Renal cortical epithelial cell (primary cell): ENCODE measurements around the gene HEBP2. TPM values are rescaled to one million over a fixed set of nuclear protein-coding genes. Genes with fewer than 3 reads are reported as not detected.
A peak's percentile ranks its signal among the peaks of the same experiment; 100 is the strongest.

Source experiments
- DNase-seq: peaks from one replicate; pipeline ENCODE4 v3.0.0-alpha.2; 2011; ENCODE audit warnings: low read depth
- total RNA-seq: library from RNA; depleted of rRNA; stranded (reverse); fragments of >200 nt; gene quantifications from 2 replicates; pipeline ENCODE4 v1.2.3, GENCODE V29; 2014

Gene HEBP2
- total RNA-seq, 1 donor from 2014 or later, result 39.0 TPM

DNA sequence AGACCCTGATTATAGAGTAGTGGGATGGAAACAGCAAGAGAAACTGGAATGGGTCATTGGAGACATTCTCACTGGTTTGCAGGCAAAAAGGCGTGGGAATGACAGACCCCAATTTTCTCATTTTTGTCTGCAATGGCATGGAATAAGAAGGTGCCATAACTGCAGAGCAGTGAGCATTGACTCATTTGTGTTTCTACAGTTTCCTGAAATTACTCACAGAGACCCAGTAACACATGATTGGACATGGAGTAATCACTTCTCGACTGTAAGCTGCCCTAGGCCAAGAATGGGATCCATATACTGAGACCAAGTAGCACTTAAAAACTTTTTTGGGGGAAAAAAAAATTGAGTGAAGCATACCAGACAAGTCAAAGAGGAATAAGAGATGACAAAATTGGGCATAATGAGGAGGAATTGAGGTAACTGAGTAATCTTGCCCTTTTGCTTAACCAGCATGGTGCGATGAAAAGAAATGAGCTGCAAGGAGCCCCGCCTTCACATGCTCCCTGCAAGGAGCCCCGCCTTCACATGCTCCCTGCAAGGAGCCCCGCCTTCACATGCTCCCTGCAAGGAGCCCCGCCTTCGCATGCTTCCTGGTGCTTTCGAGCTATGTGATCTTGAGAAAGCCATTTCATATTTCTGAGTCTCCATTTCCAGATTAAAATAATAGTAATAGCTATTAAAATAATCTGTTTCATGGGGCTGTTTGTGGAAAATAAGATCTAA lies 51.1 kb downstream of the HEBP2 start:
- DNase-seq, result peak; percentile 84

DNA sequence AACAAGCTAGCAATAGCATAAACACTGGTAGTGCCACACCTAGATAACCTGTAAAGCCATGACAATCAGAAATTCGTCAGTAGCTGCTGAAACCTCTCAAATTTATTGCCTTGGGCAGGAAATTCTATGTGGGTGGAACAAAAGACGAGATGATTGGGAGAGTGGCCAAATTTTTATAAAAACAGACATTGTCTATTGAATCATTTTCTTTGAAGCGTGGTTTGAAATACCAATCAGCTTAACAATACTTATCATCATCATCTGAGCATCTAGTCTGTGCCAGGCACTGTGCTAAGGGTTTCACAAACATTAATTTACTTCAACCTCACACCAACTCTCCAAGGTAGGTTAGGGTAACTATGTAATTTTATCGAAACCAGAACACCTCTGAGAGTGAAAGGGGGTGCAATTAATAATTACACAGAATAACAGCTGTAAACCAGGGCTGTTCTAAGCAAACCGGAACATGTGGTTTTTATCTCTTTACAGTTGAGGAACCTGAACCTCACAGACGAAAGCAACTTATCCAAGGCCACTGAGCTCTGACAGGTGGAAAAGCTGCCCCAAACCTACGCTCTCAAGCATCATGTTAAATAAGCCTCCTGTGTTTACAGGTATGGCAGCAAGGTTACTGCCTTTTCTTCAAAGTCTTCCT lies 51.9 kb downstream of the HEBP2 start:
- peak; percentile 79 for DNase-seq

DNA sequence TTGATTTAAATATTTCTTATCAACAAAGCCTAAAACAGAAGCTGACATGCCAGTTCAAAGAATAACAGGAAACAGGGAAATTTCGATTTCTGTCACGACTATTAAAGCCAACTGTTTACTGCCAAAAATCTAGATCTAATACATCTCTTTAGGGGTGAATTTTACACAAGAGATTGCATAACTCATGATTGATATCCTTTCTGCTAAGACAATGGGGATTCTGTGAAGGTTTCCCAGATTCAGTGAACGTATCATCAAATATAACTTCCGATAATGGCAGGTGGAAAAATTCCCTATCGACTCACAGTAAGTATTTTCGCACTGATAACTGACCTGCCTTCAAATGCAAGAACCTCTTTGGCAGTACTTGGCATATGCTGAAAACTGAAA lies 52.4 kb downstream of the HEBP2 start:
- no peak for DNase-seq

DNA sequence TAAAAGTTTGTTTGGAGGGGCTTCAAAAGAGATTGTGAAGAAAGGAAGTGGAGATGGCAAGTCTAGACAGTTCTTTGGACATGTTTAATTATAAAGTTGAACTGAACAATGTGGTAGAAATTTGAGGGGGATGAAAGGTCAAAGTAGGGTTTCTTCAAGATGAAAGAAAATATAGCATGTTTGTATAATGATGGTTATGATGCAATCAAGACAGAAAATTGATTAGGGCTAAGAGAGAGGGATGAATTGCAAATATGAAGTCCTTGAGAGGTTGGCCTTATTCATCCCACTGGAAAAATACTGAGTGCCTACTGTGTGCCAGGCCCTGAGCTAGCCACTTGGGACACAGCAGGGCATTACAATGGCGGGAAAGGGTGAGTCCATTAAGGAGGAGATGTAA lies 57.6 kb downstream of the HEBP2 start:
- no peak for DNase-seq

DNA sequence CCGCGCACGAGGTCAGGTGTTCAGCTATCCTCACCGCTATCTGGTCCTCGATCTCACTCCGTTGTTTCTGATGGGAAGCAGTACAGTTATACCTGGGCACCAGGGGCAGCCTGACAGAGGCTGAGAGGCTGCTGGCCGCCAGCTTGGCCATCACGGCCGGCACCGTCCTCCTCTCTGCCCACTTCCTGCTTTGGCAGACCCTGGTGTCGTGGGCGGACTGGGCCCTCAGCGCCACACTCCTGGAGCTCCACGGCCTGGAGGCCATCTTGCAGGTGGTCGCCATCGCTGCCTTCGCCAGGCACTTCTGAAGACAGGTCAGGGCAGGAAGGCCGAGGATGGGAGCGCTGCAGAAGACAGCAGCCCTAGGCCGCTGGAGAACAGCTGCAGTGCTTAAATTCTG lies 60.1 kb downstream of the HEBP2 start:
- no peak for DNase-seq

DNA sequence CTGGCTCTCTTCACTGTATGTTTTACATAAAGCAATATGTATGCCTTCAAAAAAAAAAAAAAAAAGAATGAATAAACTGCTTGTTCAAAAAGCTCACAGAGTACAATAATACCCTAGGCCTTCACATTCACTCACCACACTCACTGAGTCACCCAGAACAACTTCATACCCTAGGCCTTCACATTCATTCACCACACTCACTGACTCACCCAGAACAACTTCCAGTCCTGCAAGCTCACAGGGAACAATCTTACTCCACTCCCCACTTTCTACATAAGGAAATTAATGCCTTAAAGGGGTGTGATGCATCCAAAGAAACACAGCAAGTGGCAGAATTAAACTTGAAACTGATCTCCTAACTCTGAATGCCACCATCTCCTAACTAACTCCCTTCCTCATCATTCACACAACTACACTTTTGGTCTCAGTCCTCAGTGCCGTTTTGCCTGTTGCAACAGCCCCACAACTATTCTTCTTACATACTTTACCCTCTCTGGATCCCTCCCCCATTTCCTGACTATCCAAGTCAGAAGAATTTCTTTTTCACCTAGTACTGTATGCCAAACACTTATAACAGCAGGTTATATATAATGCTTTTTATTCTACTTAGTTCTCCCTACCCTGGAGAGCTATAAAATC lies 61.1 kb downstream of the HEBP2 start:
- DNase-seq, result peak; percentile 99

DNA sequence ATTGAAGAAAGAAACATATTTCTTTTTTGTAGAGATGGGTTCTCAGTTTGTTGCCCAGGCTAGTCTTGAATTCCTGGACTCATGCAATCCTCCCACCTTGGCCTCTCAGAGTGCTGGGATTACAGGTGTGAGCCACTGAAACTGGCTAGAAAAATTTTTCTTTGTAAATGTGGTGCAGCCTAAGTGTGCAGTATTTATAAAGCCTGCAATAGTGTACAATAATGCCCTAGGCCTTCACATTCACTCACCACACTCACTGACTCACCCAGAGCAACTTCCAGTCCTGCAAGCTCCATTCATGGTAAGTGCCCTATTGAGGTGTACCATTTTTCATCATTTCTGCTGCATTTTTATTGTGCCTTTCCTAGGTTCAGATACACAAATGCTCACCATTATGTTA lies 63.9 kb downstream of the HEBP2 start:
- DNase-seq, result no peak

DNA sequence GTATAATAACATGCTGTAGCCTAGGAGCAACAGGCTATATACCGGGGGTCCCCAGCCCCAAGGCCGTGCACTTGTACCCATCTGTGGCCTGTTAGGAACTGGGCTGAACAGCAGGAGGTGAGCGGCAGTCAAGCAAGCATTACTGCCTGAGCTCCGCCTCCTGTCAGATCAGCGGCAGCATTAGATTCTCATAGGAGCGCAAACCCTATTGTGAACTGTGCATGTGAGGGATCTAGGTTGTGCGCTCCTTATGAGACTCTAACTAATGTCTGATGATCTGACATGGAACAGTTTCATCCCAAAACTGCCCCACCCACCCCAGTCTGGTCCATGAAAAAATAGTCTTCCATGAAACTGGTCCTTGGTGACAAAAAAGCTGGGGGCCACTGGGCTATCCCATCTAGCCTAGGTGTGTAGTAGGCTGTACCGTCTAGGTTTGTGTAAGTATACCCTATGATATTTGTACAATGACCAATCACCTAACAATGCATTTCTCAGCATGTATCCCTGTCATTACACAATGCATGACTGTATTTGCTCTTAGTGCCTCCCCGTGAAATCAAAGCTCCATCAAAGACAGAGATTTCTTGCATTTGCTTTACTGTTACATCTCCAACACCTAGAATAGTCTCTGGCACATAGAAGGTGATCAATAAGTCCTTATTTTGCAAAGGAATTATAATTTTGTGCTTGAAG lies 64.4 kb downstream of the HEBP2 start:
- DNase-seq, result peak; percentile 62

Other genes starting within 250 kb of the HEBP2 start
- 8.7 and 13.8 TPM in 2 replicates for gene ARFGEF3, start 242.3 kb upstream of the HEBP2 start, total RNA-seq
- not detected in 2 replicates for gene PBOV1, start 185.7 kb upstream of the HEBP2 start, total RNA-seq
- not detected in 2 replicates for gene SMIM28, start 26.3 kb upstream of the HEBP2 start, total RNA-seq
- 11.8 and 38.0 TPM in 2 replicates for gene NHSL1, start 95.3 kb downstream of the HEBP2 start, total RNA-seq